Measurements from ENCODE around the gene MOB3B.

The MOB3B gene

GRCh38 chr9:27429917-27430316 lies 99.7 kb downstream of the MOB3B start:
- DNase-seq = no peak
- Histone ChIP-seq H3K27ac (no peak overlapping the region), H3K4me3 (no peak overlapping the region), H3K27me3 (no peaks in the 10 kb centered on the region), H3K4me1 (peaks cover 0 to 33% (median 18%) of the 10 kb centered on the region in 4 donors), H3K36me3 (no peaks in the 10 kb centered on the region), H3K9me3 (no peaks in the 10 kb centered on the region)
- intact Hi-C loops (cut with DNase I; ENCODE audit: low total_unique reads) = no loop called here
- TF ChIP-seq CTCF (IDR thresholded peaks at IDR 0.05) = no peak

GRCh38 chr9:27429436-27429835 lies 100.2 kb downstream of the MOB3B start:
- Histone ChIP-seq H3K27ac (no peak overlapping the region), H3K4me1 (peaks cover 0 to 28% (median 17%) of the 10 kb centered on the region in 4 donors), H3K27me3 (no peaks in the 10 kb centered on the region), H3K4me3 (no peak overlapping the region), H3K36me3 (no peaks in the 10 kb centered on the region), H3K9me3 (no peaks in the 10 kb centered on the region)
- TF ChIP-seq CTCF (IDR thresholded peaks at IDR 0.05) = no peak
- no peak for DNase-seq
- intact Hi-C loops (cut with DNase I; ENCODE audit: low total_unique reads) = no loop called here

- no peak for DNase-seq
- Histone ChIP-seq H3K36me3 (no peaks in the 10 kb centered on the region), H3K9me3 (no peaks in the 10 kb centered on the region), H3K27me3 (no peaks in the 10 kb centered on the region), H3K4me1 (peaks cover 0 to 20% (median 9%) of the 10 kb centered on the region in 4 donors), H3K27ac (no peak overlapping the region), H3K4me3 (no peak overlapping the region)
- intact Hi-C loops (cut with DNase I; ENCODE audit: low total_unique reads) = no loop called here
- TF ChIP-seq CTCF (IDR thresholded peaks at IDR 0.05) = no peak
Measured at GRCh38 chr9:27428551-27428950, 101.1 kb downstream of the MOB3B start.

GRCh38 chr9:27427272-27427643 lies 102.4 kb downstream of the MOB3B start:
- Histone ChIP-seq H3K9me3 (no peaks in the 10 kb centered on the region), H3K4me1 (peaks cover 0 to 15% (median 6%) of the 10 kb centered on the region in 4 donors), H3K4me3 (no peak overlapping the region), H3K27me3 (no peaks in the 10 kb centered on the region), H3K27ac (no peak overlapping the region), H3K36me3 (no peaks in the 10 kb centered on the region)
- intact Hi-C loops (cut with DNase I; ENCODE audit: low total_unique reads) = no loop called here
- TF ChIP-seq CTCF (IDR thresholded peaks at IDR 0.05) = no peak
- DNase-seq = no peak

- intact Hi-C loops (cut with DNase I; ENCODE audit: low total_unique reads) = no loop called here
- peaks cover 0 to 15% (median 3%) of the 10 kb centered on the region in 4 donors for H3K4me1 ChIP-seq
- no peak for TF ChIP-seq CTCF (IDR thresholded peaks at IDR 0.05)
- H3K4me3 ChIP-seq = no peak overlapping the region
- no peak overlapping the region for H3K27ac ChIP-seq
- H3K9me3 ChIP-seq = no peaks in the 10 kb centered on the region
- no peaks in the 10 kb centered on the region for H3K36me3 ChIP-seq
- H3K27me3 ChIP-seq = no peaks in the 10 kb centered on the region
- no peak for DNase-seq
Measured at GRCh38 chr9:27426511-27427271, 102.9 kb downstream of the MOB3B start.
